HEK293 (cell line): ENCODE results near the gene POLD1.

Experiments
- CTCF ChIA-PET: fragments of 350-600 bp; formaldehyde crosslinking; extraction: SDS; loops from one replicate; lab custom pipeline; 2021; ENCODE audit warnings: antibody characterized with exemption; lab: Yijun Ruan, JAX
- POLR2A ChIA-PET: fragments of 300-600 bp; formaldehyde crosslinking; extraction: SDS; loops from one replicate; lab custom pipeline; 2020; ENCODE audit warnings: antibody characterized with exemption, inconsistent platforms; lab: Yijun Ruan, JAX
- H3K27ac ChIP-seq: fragments of 200-500 bp; sonication (Bioruptor generic); 2 replicates; pipeline ENCODE4 v1.5.1; 2014; ENCODE audit warnings: low read depth, low read length, control low read depth, inconsistent platforms; ENCODE audit errors: extremely low read depth
- H3K36me3 ChIP-seq, 2 experiments: fragments of 200-500 bp in 1 of 2; sonication (Bioruptor generic) in 1 of 2; 1 replicate in 1 of 2; 2 replicates in 1 of 2; pipeline ENCODE4 v1.5.1; 2014 to 2017; ENCODE audit warnings: inconsistent platforms in 2 of 2, low read length in 2 of 2; ENCODE audit not compliant: control insufficient read depth in 2 of 2, insufficient read depth in 1 of 2
- H3K4me1 ChIP-seq: fragments of 200-500 bp; sonication (Bioruptor generic); 2 replicates; pipeline ENCODE4 v1.5.1; 2014; ENCODE audit warnings: mild to moderate bottlenecking, low read length, inconsistent platforms; ENCODE audit not compliant: control insufficient read depth, insufficient read depth
- H3K4me3 ChIP-seq: 2 replicates; pipeline ENCODE4 v1.5.1; 2011; ENCODE audit warnings: low read depth, mild to moderate bottlenecking, control low read depth, low read length, moderate library complexity
- H3K9me3 ChIP-seq: fragments of 200-500 bp; sonication (Bioruptor generic); 2 replicates; pipeline ENCODE4 v1.5.1; 2014; ENCODE audit warnings: low read depth, low read length, inconsistent platforms; ENCODE audit not compliant: control insufficient read depth, insufficient read depth
- FEZF1 ChIP-seq: fragments of 450-650 bp; formaldehyde crosslinking; IDR thresholded peaks from 2 replicates; pipeline ENCODE4 v1.5.1; 2016; ENCODE audit warnings: missing biosample characterization, missing genetic modification characterization
- KLF1 ChIP-seq: fragments of 450-650 bp; formaldehyde crosslinking; IDR thresholded peaks from 2 replicates; pipeline ENCODE4 v1.5.1; 2016; ENCODE audit warnings: missing biosample characterization, missing genetic modification characterization
- PATZ1 ChIP-seq: fragments of 450-650 bp; formaldehyde crosslinking; IDR thresholded peaks from 2 replicates; pipeline ENCODE4 v1.5.1; 2016; ENCODE audit warnings: missing biosample characterization, missing genetic modification characterization
- PRDM2 ChIP-seq: fragments of 450-650 bp; formaldehyde crosslinking; IDR thresholded peaks from 2 replicates; pipeline ENCODE4 v1.5.1; 2016; ENCODE audit warnings: missing biosample characterization, missing genetic modification characterization, borderline replicate concordance
- YY2 ChIP-seq: fragments of 450-650 bp; formaldehyde crosslinking; IDR thresholded peaks from 2 replicates; pipeline ENCODE4 v1.5.1; 2016; ENCODE audit warnings: missing biosample characterization, missing genetic modification characterization
- ZEB2 ChIP-seq: fragments of 450-650 bp; formaldehyde crosslinking; IDR thresholded peaks from 2 replicates; pipeline ENCODE4 v1.5.1; 2016; ENCODE audit warnings: missing biosample characterization, missing genetic modification characterization
- ZFP69B ChIP-seq: fragments of 450-650 bp; formaldehyde crosslinking; IDR thresholded peaks from 2 replicates; pipeline ENCODE4 v1.5.1; 2016; ENCODE audit warnings: missing biosample characterization, missing genetic modification characterization
- ZIC2 ChIP-seq: fragments of 450-650 bp; formaldehyde crosslinking; IDR thresholded peaks from 2 replicates; pipeline ENCODE4 v1.5.1; 2016; ENCODE audit warnings: missing biosample characterization, missing genetic modification characterization
- ZNF146 ChIP-seq: fragments of 450-650 bp; formaldehyde crosslinking; IDR thresholded peaks from 2 replicates; pipeline ENCODE4 v1.5.1; 2016; ENCODE audit warnings: missing biosample characterization, missing genetic modification characterization
- ZNF214 ChIP-seq: fragments of 450-650 bp; formaldehyde crosslinking; IDR thresholded peaks from 2 replicates; pipeline ENCODE4 v1.5.1; 2017; ENCODE audit warnings: missing biosample characterization, mild to moderate bottlenecking, missing genetic modification characterization, borderline replicate concordance
- ZNF239 ChIP-seq: fragments of 450-650 bp; formaldehyde crosslinking; IDR thresholded peaks from 2 replicates; pipeline ENCODE4 v1.5.1; 2016; ENCODE audit warnings: missing biosample characterization, missing genetic modification characterization
- ZNF335 ChIP-seq: fragments of 450-650 bp; formaldehyde crosslinking; conservative IDR thresholded peaks from 2 replicates; pipeline ENCODE4 v1.5.1; 2016; ENCODE audit warnings: missing biosample characterization, missing genetic modification characterization
- ZNF518A ChIP-seq: fragments of 450-650 bp; formaldehyde crosslinking; conservative IDR thresholded peaks from 2 replicates; pipeline ENCODE4 v1.5.1; 2016; ENCODE audit warnings: low read depth, missing biosample characterization, missing genetic modification characterization
- ZNF670 ChIP-seq: fragments of 450-650 bp; formaldehyde crosslinking; IDR thresholded peaks from 2 replicates; pipeline ENCODE4 v1.5.1; 2016; ENCODE audit warnings: missing biosample characterization, missing genetic modification characterization, low read depth
- ZNF707 ChIP-seq: fragments of 450-650 bp; formaldehyde crosslinking; IDR thresholded peaks from 2 replicates; pipeline ENCODE4 v1.5.1; 2016; ENCODE audit warnings: missing biosample characterization, missing genetic modification characterization
- ZNF837 ChIP-seq: fragments of 450-650 bp; formaldehyde crosslinking; IDR thresholded peaks from 2 replicates; pipeline ENCODE4 v1.5.1; 2016; ENCODE audit warnings: missing biosample characterization, missing genetic modification characterization
- ZSCAN5A ChIP-seq: fragments of 450-650 bp; formaldehyde crosslinking; IDR thresholded peaks from 2 replicates; pipeline ENCODE4 v1.5.1; 2016; ENCODE audit warnings: missing biosample characterization, missing genetic modification characterization

The POLD1 gene

GRCh38 chr19:50434525-50434924, 50.4 kb downstream of the POLD1 start (continued):
- TF ChIP-seq ZNF518A (no peak), ZNF146 (tag by site-specific recombination) (no peak), KLF1 (peak; percentile 93), ZNF214 (tag by site-specific recombination) (no peak), FEZF1 (tag by site-specific recombination) (no peak), PATZ1 (tag by site-specific recombination) (peak; percentile 46; the same call in 1 of the 2 replicates), ZIC2 (tag by site-specific recombination) (peak; percentile 92)
- TF ChIP-seq, all 188 proteins: peak for 10

GRCh38 chr19:50435221-50435620, 51.1 kb downstream of the POLD1 start:
- peaks cover 11% of the 10 kb centered on the region for H3K4me1 ChIP-seq
- POLR2A ChIA-PET, result no interaction called here
- no peak overlapping the region for H3K4me3 ChIP-seq
- no peaks in the 10 kb centered on the region for H3K36me3 ChIP-seq
- no peak overlapping the region for H3K27ac ChIP-seq
- no peaks in the 10 kb centered on the region for H3K9me3 ChIP-seq
- CTCF ChIA-PET, result interaction anchor here (0.5 to 0.6 kb wide), 2 partner anchors 10 to 81 kb away, joined by 3 read pairs; no protein-coding TSS in a partner anchor
- TF ChIP-seq ZSCAN5A (tag by site-specific recombination) (no peak), ZNF670 (tag by site-specific recombination) (no peak), ZNF239 (no peak), ZNF837 (tag by site-specific recombination) (no peak), ZNF335 (tag by site-specific recombination) (no peak), ZNF518A (no peak), YY2 (tag by site-specific recombination) (no peak), ZEB2 (tag by site-specific recombination) (no peak), ZFP69B (no peak), ZNF707 (tag by site-specific recombination) (no peak), PRDM2 (tag by site-specific recombination) (no peak)
